Prostate gland (tissue), 2 donors: ENCODE data around the gene HTRA2. TPM values are rescaled to one million over a fixed set of nuclear protein-coding genes. Genes with fewer than 3 reads are reported as not detected.

Source experiments
- DNase-seq: peaks from one replicate; pipeline ENCODE4 v3.0.0-alpha.2; 2019; ENCODE audit warnings: low spot score
- H3K27ac ChIP-seq, 2 donors: fragments of 200-600 bp; sonication (generic); 2 replicates each; pipeline ENCODE4 v1.5.1; 2017 to 2019
- H3K27me3 ChIP-seq: fragments of 200-600 bp; sonication (generic); replicated peaks from 2 replicates; pipeline ENCODE4 v1.5.1; 2019; ENCODE audit not compliant: insufficient read depth
- H3K36me3 ChIP-seq, 2 donors: fragments of 200-600 bp; sonication (generic); 1 replicate in 1 of 2; 2 replicates in 1 of 2; pipeline versions ENCODE4 v1.5.1 to v1.8.1; 2017 to 2019
- H3K4me1 ChIP-seq: fragments of 200-600 bp; sonication (generic); replicated peaks from 2 replicates; pipeline ENCODE4 v1.5.1; 2019
- H3K4me3 ChIP-seq, 2 donors: fragments of 200-600 bp; sonication (generic); 2 replicates each; pipeline ENCODE4 v1.5.1; 2017 to 2019
- H3K9me3 ChIP-seq: fragments of 200-600 bp; sonication (generic); 2 replicates; pipeline ENCODE4 v1.5.1; 2017
- POLR2A ChIP-seq: fragments of 450-650 bp; IDR thresholded peaks from one replicate; pipeline ENCODE4 v1.6.1; 2016; ENCODE audit warnings: antibody characterized with exemption, mild to moderate bottlenecking
- POLR2AphosphoS5 ChIP-seq: sonication (generic); formaldehyde crosslinking; IDR thresholded peaks from one replicate; pipeline ENCODE4 v1.6.1; 2017; ENCODE audit warnings: antibody characterized with exemption
- WGBS: methylation state at CpG from one replicate; pipeline ENCODE4 v1.1.5; 2018; 5-methylcytosine and 5-hydroxymethylcytosine counted together
- intact Hi-C: fragments of 100-400 bp; cut with DNase I; formaldehyde crosslinking; loops from one replicate; pipeline ENCODE4 v1.14.2; 2022
- total RNA-seq, 2 donors: library from RNA; depleted of rRNA; stranded (reverse); fragments of >200 nt; gene quantifications; one replicate each; pipeline ENCODE4 v1.1.0, GENCODE V29; 2016
- TF ChIP-seq, protein P1 (sequence below), 4 experiments: fragments of 200-600 bp in 2 of 4; fragments of 450-650 bp in 2 of 4; sonication (generic) in 2 of 4; IDR thresholded peaks; 1 replicate in 3 of 4; 2 replicates in 1 of 4; pipeline ENCODE4 v1.5.1; 2016 to 2019; ENCODE audit warnings: antibody characterized with exemption in 4 of 4, mild to moderate bottlenecking in 2 of 4, moderate library complexity in 2 of 4

HTRA2 gene
- total RNA-seq, 2 donors from 2014 or later: 19.1 to 37.9 TPM

DNA sequence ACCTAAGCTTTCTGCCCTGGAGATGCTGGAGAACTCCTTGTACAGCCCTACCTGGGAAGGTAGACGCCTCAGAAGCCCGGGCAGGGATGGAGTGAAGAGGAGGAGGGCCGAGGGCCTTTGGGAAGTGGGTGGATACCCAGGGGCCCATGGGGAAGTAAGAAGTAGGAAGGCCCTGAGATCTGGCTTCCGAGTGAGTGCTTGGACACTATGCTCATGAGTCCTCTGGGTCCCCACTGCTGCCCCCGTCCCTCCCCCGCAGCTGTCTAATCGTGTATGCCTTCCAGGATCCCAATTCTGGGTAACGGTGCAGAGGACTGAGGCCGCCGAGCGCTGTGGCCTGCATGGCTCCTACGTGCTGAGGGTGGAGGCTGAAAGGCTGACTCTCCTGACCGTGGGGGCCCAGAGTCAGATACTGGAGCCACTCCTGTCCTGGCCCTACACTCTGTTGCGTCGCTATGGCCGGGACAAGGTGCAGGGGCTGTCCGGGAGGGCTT is 25.9 kb downstream of the HTRA2 start:
- 81% methylated on average over 16 of the region's 17 CpGs for WGBS
- DNase-seq: no peak
- intact Hi-C loops: no loop called here
- TF ChIP-seq, protein P1, sequence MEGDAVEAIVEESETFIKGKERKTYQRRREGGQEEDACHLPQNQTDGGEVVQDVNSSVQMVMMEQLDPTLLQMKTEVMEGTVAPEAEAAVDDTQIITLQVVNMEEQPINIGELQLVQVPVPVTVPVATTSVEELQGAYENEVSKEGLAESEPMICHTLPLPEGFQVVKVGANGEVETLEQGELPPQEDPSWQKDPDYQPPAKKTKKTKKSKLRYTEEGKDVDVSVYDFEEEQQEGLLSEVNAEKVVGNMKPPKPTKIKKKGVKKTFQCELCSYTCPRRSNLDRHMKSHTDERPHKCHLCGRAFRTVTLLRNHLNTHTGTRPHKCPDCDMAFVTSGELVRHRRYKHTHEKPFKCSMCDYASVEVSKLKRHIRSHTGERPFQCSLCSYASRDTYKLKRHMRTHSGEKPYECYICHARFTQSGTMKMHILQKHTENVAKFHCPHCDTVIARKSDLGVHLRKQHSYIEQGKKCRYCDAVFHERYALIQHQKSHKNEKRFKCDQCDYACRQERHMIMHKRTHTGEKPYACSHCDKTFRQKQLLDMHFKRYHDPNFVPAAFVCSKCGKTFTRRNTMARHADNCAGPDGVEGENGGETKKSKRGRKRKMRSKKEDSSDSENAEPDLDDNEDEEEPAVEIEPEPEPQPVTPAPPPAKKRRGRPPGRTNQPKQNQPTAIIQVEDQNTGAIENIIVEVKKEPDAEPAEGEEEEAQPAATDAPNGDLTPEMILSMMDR (IDR thresholded peaks at IDR 0.05): no peak
- TF ChIP-seq POLR2AphosphoS5 (no peak), POLR2A (no peak)
- H3K9me3 ChIP-seq: no peaks in the 10 kb centered on the region
- no peak overlapping the region for H3K27ac ChIP-seq
- H3K4me1 ChIP-seq: no peaks in the 10 kb centered on the region
- peak overlapping the region; percentile 55 to 71 for H3K4me3 ChIP-seq
- H3K27me3 ChIP-seq: no peaks in the 10 kb centered on the region
- no peaks in the 10 kb centered on the region for H3K36me3 ChIP-seq

DNA sequence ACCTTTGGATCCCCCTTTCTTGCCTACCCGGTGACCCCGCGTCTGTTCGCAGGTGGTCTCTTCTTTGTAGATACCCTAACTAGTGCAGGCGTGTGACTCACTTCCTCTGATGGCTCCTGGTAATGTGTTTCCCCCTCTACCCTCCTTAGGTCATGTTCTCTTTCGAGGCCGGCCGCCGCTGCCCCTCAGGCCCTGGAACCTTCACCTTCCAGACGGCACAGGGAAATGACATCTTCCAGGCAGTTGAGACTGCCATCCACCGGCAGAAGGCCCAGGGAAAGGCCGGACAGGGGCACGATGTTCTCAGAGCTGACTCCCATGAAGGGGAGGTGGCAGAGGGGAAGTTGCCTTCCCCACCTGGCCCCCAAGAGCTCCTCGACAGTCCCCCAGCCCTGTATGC is 26.4 kb downstream of the HTRA2 start:
- no peaks in the 10 kb centered on the region for H3K36me3 ChIP-seq
- no peaks in the 10 kb centered on the region for H3K27me3 ChIP-seq
- intact Hi-C loops: no loop called here
- H3K9me3 ChIP-seq: no peaks in the 10 kb centered on the region
- no peaks in the 10 kb centered on the region for H3K4me1 ChIP-seq
- 87% methylated on average over 14 of the region's 14 CpGs for WGBS
- no peak overlapping the region for H3K4me3 ChIP-seq
- DNase-seq: no peak
- H3K27ac ChIP-seq: no peak overlapping the region
- TF ChIP-seq POLR2A (no peak), POLR2AphosphoS5 (no peak)
- TF ChIP-seq, protein P1 (IDR thresholded peaks at IDR 0.05): no peak

DNA sequence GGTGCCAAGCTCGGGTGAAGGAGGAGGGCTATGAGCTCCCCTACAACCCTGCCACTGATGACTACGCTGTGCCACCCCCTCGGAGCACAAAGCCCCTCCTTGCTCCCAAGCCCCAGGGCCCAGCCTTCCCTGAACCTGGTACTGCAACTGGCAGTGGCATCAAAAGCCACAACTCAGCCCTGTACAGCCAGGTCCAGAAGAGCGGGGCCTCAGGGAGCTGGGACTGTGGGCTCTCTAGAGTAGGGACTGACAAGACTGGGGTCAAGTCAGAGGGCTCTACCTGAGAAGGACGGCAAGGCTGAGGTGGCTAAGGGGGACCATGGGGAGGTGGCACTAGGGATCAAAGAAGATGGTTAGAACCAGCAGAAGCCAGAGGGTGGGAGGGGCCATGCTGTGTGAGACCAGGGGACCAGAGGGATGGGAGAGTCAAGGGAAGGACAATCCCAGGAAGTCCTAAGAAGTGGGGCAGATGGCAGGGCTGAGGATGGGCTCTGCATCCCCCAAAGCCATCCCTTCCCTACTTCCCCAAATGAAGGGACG is 27.2 kb downstream of the HTRA2 start:
- H3K36me3 ChIP-seq: no peaks in the 10 kb centered on the region
- no peak overlapping the region for H3K27ac ChIP-seq
- 98% methylated on average over 6 of the region's 6 CpGs for WGBS
- no peak for DNase-seq
- no peak overlapping the region for H3K4me3 ChIP-seq
- H3K27me3 ChIP-seq: no peaks in the 10 kb centered on the region
- intact Hi-C loops: no loop called here
- H3K4me1 ChIP-seq: no peaks in the 10 kb centered on the region
- no peaks in the 10 kb centered on the region for H3K9me3 ChIP-seq
- TF ChIP-seq POLR2AphosphoS5 (no peak), POLR2A (no peak)
- TF ChIP-seq, protein P1 (IDR thresholded peaks at IDR 0.05): no peak

DNA sequence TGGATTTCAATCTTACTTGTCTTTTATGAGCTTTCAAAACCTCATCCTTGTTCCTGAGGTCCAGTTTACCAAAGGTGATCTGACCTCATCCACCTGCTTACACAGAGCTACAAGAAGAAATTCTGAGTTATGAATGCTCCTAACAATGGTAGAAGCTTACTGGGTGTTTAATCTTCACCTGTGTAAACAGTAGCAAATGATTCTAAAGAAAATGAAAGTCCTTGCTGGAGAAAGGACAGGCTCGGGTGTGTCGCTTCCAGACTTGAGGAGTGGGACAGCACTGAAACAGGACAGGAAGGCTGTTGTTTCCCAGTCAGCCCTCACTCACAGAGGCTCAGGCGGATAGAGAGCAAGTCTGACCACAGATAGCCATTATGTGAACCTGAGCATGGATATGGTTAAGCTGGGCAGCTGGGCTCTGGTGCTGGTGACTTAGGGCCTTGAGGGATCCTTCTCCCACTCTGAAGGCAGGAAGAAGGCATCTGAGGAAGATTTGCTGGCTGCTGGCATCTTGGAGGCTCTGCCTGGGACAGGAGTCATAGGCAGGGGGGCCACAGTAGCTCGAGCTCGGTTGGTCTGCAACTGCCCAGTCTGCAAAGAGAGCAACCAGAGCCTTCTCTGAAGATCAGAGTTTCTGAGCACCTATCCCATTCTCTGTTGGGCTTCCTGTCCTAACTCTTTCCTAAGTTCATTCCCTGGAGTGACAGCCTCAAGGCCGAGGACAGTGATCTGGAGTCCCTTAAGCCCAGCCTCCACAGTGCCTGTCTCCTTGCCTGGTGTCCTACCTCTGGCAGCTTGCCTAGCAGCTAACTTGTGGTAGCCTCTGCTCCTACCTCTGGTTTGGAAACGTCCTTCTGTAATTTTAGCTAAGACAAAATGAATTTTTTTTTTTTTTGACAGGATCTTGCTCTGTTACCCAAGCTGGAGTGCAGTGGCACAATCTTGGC is 28.8 kb downstream of the HTRA2 start:
- Histone ChIP-seq H3K4me1 (no peaks in the 10 kb centered on the region), H3K27ac (no peak overlapping the region), H3K4me3 (no peak overlapping the region), H3K27me3 (no peaks in the 10 kb centered on the region), H3K9me3 (no peaks in the 10 kb centered on the region), H3K36me3 (no peaks in the 10 kb centered on the region)
- no peak for DNase-seq
- 55% methylated on average over 7 of the region's 7 CpGs for WGBS
- TF ChIP-seq, protein P1 (IDR thresholded peaks at IDR 0.05): no peak
- TF ChIP-seq POLR2AphosphoS5 (no peak), POLR2A (no peak)
- intact Hi-C loops: no loop called here
